Measurements from ENCODE around the gene PAX5. TPM values are rescaled to one million over a fixed set of nuclear protein-coding genes. Genes with fewer than 3 reads are reported as not detected.

The PAX5 gene
- total and polyA plus RNA-seq, 2 of the 13 experiments (the other 11 are each of a cell fraction or from before 2014, with no cell fraction given) = not detected

- TF ChIP-seq ZNF367 (CRISPR knock-in tag; IDR thresholded peaks at IDR 0.05; ENCODE audit: borderline replicate concordance) (no peak), ZNF251 (CRISPR knock-in tag; IDR thresholded peaks at IDR 0.05) (no peak)
Measured at GRCh38 chr9:37035648-37036370, 1.7 kb upstream of the PAX5 start (continued).

- peak overlapping the region; percentile 71 for H3K4me2 ChIP-seq (ENCODE audit: low read depth, low read length)
- ATAC-seq (peak; percentile 24), DNase-seq (ENCODE audit: low spot score) (no peak), FAIRE-seq (no peak)
- intact Hi-C loops (cut with micrococcal nuclease; ENCODE audit: unreplicated experiment) = no loop called here
- BruUV-seq (replicated peaks) = no TSS peak
- 18% methylated on average over 2 of the region's 27 CpGs for WGBS (ENCODE audit: low lambda C conversion rate)
- H3K27me3 ChIP-seq (ENCODE audit: control insufficient read depth in 1 of 2, insufficient read depth in 2 of 2, low read length in 2 of 2) = peaks cover 6 to 72% of the 10 kb centered on the region in 2 experiments
- peaks cover 19% of the 10 kb centered on the region for H3K4me1 ChIP-seq (ENCODE audit: insufficient read depth, low read length)
- no peaks in the 10 kb centered on the region for H3K9me3 ChIP-seq (ENCODE audit: low read length)
- ChIA-PET POLR2A (no interaction called here), CTCF (ENCODE audit: low intra/inter-chr PET ratio, low total read pairs) (no interaction called here)
- no peak overlapping the region for H2AFZ ChIP-seq (ENCODE audit: low read length)
- H3K4me3 ChIP-seq (replicated peaks in 1 of 3; ENCODE audit: insufficient read depth in 1 of 3, low read depth in 2 of 3, low read length in 3 of 3) = peak overlapping the region in 2 of 3 experiments; percentile 4 to 34; a peak in 1 of 6 replicates
- no peak overlapping the region for H3K9ac ChIP-seq (ENCODE audit: insufficient read depth, low read depth, low read length)
- H3K36me3 ChIP-seq (replicated peaks in 1 of 2; ENCODE audit: control insufficient read depth in 1 of 2, insufficient read depth in 2 of 2, low read length in 2 of 2) = no peaks in the 10 kb centered on the region
- H3K27ac ChIP-seq (ENCODE audit: extremely low read length, insufficient read depth, low read length) = no peak overlapping the region
- no peaks in the 10 kb centered on the region for H3K79me2 ChIP-seq (ENCODE audit: insufficient read depth, low read length)
- TF ChIP-seq ZHX2 (IDR thresholded peaks at IDR 0.05; ENCODE audit: low read depth) (no peak), ZHX2 (CRISPR knock-in tag; IDR thresholded peaks at IDR 0.05; ENCODE audit: borderline replicate concordance) (no peak), ZNF563 (CRISPR knock-in tag; IDR thresholded peaks at IDR 0.05) (0 out of 2 replicates have a peak, but pooled peaks have one; percentile 28), CBX2 (IDR thresholded peaks at IDR 0.05; ENCODE audit: low read depth, low read length) (no peak), CBX2 (CRISPR knock-in tag; IDR thresholded peaks at IDR 0.05; ENCODE audit: low read depth) (0 out of 2 replicates have a peak, but pooled peaks have one; percentile 47), EZH2 (conservative IDR thresholded peaks at IDR 0.05; ENCODE audit: low read depth, low read length) (peak; percentile 83; the same call in 1 of the 2 replicates), RNF2 (conservative IDR thresholded peaks at IDR 0.05; ENCODE audit: low read depth) (peak; percentile 57; the same call in 1 of the 2 replicates)
- H4K20me1 ChIP-seq (ENCODE audit: insufficient read depth, low read length) = no peaks in the 10 kb centered on the region
- in situ Hi-C loops (cut with HindIII; ENCODE audit: extremely low pct_ligation_motif_present, low pct_unique_long_range_greater_than_20kb) = no loop called here
Measured at GRCh38 chr9:37034938-37035647, 1.0 kb upstream of the PAX5 start.

Data from HepG2 (cell line).